RKO (cell line): ENCODE measurements around the gene ACR.
"Not testable (repeated sequence)": the region's sequence is repeated elsewhere in the genome, so short reads cannot be mapped to it uniquely, and the experiment has no call there.

Experiments used
- DNase-seq: peaks from one replicate; pipeline ENCODE4 v3.0.0-alpha.2; 2016; ENCODE audit warnings: low spot score

ACR gene

GRCh38 chr22:50732681-50733080 is 5.3 kb upstream of the ACR start:
- DNase-seq = no peak

- no peak for DNase-seq
Observed at GRCh38 chr22:50733521-50734342, 4.3 kb upstream of the ACR start.

DNA sequence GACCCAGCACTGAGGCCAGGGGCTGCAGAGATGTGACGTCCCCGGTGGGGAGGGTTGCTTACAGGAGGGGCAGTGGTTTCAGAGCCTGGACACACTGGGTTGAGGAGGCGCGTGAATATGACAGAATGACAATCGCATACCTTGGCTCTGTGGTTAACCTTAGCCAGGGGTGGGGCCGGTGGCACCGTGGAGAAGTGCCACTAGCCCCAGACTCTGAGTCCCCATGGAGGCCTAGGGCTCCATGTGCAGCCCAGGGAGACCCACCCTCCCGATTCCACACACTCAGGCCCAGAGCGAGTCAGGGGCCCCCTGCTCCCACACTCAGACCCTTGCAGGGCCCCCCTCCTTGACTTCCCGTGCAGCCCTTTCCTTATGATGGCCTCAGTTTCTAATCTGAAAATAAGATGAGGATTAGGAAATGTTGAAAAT is 3.6 kb upstream of the ACR start:
- DNase-seq = no peak

- DNase-seq = no peak
Observed at GRCh38 chr22:50734986-50735738, 2.8 kb upstream of the ACR start.

DNA sequence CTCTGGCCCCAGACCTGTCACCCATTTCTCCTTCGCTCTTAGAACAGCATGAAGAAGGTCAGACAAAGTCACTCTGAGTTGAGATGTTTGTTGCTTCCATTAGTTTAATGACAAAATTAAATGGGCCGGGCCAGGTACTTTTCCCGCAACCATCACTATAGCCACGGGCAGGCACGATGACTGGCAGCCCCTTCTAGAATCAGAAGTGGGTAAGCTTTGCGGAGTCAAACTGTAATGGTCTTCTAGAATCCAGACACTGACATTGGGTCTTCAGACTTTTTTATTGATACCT is 2.3 kb upstream of the ACR start:
- DNase-seq = no peak

GRCh38 chr22:50738649-50739227 is 734 bp downstream of the ACR start:
- no peak for DNase-seq

GRCh38 chr22:50739279-50739691 is 1.3 kb downstream of the ACR start:
- no peak for DNase-seq

- no peak for DNase-seq
Observed at GRCh38 chr22:50739894-50740293, 1.9 kb downstream of the ACR start.

- not testable (repeated sequence) for DNase-seq
Observed at GRCh38 chr22:50740714-50741113, 2.7 kb downstream of the ACR start.

DNA sequence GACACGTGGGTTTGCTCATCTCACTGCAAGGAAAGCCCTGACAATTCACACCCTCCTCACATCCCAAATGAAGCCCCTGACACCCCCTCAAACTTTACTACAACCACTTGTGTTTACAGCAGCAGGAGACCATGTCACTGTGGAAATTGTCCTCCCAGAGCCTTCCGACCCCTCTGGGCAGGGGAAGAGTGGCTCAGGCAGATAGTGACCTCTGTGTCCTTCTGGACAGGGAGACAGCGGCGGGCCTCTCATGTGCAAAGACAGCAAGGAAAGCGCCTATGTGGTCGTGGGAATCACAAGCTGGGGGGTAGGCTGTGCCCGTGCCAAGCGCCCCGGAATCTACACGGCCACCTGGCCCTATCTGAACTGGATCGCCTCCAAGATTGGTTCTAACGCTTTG is 6.4 kb downstream of the ACR start:
- not testable (repeated sequence) for DNase-seq

GRCh38 chr22:50747521-50747920 is 9.5 kb downstream of the ACR start:
- not testable (repeated sequence) for DNase-seq

GRCh38 chr22:50748630-50749029 is 10.6 kb downstream of the ACR start:
- not testable (repeated sequence) for DNase-seq

DNA sequence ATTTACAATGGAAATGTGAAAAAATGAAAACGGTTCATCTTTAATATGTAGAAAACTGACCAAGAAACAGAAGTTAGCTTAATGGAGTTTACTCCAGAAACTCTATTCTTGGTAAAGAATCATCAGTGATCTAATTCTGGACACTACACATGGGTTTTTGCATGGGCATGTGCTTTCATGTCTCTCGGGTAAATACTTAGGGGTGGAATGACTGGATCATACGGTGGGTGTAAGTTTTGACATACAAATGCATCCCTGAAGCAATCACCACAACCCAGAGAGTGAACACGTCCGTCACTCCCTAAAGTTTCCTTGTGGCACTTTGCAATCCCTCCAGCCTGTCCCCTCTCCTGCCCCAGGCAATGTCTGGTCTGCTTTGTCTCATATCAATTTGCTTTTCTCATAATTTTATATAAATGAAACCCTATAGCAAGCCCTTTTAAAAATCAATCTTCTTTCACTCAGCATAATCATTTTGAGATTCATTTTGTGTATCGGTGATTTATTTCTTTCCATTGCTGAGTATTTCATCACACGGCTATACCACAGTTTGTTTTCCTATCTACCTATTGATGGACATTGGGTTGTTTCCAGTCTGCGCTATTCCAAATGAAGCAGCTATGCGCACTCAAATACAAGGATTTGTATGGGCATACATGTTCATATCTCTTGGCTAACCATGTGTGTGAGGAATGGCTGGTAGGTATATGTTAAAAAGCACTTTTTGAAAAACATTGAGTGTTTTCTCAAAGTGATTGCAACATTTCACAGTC is 11.5 kb downstream of the ACR start:
- DNase-seq = not testable (repeated sequence)

DNA sequence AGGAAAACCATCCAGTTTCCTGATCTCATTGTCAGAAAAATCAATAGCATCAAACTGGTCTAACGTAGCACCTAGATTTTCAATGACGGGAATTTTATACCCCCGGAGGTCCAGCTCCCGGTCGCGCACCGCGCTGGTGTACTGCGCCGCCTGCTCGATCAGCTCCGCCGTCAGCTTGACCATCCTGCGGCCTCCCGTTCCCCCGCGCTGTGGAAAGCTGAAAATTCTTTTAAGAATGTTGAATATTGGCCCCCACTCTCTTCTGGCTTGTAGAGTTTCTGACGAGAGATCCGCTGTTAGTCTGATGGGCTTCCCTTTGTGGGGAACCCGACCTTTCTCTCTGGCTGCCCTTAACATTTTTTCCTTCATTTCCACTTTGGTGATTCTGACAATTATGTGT is 17.2 kb downstream of the ACR start:
- not testable (repeated sequence) for DNase-seq

GRCh38 chr22:50756406-50756805 is 18.4 kb downstream of the ACR start:
- DNase-seq = not testable (repeated sequence)

DNA sequence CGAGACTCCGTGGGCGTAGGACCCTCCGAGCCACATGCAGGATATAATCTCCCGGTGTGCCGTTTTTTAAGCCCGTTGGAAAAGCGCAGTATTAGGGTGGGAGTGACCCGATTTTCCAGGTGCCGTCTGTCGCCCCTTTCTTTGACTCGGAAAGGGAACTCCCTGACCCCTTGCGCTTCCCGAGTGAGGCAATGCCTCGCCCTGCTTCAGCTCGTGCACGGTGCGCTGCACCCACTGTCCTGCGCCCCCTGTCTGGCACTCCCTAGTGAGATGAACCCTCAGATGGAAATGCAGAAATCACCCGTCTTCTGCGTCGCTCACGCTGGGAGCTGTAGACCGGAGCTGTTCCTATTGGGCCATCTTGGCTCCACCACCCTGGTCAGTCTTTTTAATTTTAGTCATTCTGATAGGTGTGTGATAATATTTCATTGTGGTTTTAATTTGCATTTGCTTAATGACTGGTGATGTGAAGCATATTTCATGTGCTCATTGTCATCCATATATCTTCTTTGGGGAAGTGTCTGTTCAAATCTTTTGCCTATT is 19.0 kb downstream of the ACR start:
- DNase-seq = not testable (repeated sequence)

GRCh38 chr22:50759597-50760341 is 21.8 kb downstream of the ACR start:
- DNase-seq = peak; percentile 83

GRCh38 chr22:50761829-50762228 is 23.8 kb downstream of the ACR start:
- not testable (repeated sequence) for DNase-seq

GRCh38 chr22:50764288-50764687 is 26.3 kb downstream of the ACR start:
- not testable (repeated sequence) for DNase-seq

DNA sequence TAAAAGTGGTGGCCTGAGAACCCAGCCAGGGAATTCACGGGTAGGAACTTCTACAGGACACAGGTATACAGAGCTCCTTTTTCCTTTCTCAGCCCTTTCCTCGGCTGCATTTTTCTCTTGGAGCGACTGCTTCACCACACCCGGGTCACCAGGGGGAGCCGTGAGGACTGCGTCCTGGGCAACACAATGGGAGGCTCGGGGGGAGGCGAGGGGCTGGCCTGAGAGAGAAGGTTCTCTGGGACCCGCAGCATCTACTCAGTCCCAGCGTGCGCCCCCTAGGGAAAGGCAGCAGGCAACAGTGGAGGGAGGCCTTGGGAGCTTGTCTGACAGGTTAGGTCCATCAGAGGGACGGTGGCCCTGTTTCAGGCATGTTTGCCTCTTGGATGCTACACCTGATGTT is 37.1 kb downstream of the ACR start:
- DNase-seq = peak; percentile 47

DNA sequence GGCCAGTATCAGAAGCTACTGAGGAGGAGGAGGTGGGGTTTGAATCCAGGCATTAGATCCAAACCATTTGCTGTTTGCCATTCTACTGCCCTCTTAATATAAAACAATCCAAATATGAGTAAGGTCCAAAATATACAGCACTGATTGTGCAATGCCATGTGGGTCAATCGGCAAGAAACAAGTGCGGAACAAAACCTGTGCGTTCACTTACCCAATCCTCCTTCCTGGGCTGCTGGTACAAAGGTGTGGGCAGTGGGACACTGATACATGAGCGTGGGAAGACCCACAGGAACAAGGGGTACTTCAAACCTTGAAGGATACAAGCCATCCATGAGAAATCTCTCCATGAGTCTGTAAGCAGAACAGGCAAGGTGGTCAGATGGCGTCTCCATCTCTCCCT is 39.6 kb downstream of the ACR start:
- DNase-seq = not testable (repeated sequence)
